Muscle of back (tissue), 11 donors: Measurements from ENCODE around the gene RPS19BP1. TPM values are rescaled to one million over a fixed set of nuclear protein-coding genes. Genes with fewer than 3 reads are reported as not detected.

ENCODE experiments used
- DNase-seq, 3 donors: peaks; one replicate each; pipeline versions ENCODE4 v3.0.0 to v3.0.0-alpha.2; 2013
- polyA plus RNA-seq, 10 donors: library from polyadenylated mRNA; unstranded; fragments of 120-200 nt; gene quantifications; one replicate each; pipeline ENCODE4 v1.2.1, GENCODE V29; 2013; ENCODE audit not compliant: insufficient read length in 10 of 10

Gene RPS19BP1
- polyA plus RNA-seq, 10 donors: 41.0 to 60.0 (median 50.7) TPM

DNA sequence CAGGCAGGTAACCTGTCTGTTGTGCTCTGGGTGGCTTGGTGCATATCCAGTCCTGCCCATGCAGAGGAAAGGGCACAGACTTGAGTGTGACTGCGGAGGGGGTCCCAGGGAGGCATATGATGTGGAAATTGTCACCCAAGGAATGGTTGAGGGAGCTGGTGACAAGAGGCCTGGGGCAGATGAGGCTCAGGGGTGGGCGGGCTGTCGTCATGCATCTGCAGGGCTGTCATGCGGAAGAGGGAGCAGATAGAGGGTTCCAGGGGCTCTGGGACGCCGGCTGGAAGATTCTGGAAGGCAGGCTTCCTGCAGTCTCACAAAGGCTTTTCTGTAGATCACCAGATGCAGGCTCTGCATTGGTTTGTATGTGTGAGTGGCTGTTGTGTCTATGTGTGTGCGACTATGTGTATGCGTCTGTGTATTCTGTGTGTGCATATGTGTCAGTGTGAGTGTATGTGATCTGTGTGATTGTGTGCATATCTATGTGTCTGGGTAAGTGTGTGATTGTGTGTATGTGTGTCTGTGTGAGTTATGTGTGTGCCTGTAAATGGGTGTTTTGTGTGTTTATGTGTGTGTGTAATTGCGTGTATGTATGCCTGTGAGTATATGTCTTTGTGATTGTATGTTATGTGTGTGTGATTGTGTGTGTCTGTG, 30.4 kb upstream of the RPS19BP1 start:
- DNase-seq: no peak

DNA sequence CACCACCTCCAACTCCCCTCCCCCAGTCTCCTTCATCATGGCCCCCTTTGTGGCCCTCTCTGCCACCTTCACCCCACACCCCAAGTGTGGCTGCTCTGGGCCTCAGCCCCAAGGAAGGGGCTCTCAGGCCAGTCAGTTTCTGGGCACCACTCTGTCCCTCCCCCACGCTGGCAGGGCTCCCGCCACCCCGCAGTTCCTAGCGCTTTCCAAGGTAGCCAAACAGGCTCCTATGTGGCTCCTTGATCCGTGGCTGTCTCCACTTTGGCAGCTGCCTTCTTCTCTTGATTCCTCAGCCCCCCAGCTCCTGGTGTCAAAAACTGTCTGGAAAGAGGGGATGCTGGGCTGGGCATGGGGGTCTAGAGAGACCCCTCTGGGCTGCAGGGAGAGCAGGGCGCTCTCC, 27.6 kb upstream of the RPS19BP1 start:
- DNase-seq: no peak

DNA sequence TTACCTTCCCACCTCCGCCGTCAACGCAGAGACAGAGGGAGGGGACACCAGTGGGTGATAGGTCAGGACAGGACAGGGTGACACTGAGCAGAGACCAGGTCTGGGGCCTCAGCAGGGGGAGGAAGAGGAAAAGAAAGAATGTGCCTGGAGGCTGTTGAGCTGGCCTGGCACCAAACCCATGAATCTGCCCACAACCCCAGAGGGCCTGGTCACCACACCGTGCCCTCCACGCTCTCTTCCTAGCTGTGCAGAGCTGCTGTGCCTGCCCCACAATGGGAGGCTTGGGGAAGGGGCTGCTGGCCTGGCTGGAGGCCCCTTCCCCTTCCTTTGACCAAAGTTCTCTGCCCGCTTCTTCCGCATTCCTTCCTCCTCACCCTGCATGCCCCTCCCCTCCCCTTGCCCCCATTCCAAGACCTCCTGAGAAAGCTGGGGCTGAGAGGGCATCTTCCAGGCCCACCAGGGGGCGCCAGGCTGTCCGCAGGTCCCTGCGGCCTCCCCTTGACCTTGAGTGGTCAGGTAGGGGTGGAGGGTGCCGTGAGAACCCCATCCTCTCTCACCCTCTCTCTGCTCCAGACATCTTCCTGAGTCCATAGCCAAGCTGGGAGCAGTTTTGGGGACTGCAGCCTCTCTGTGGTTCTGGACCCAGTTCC, 27.0 kb upstream of the RPS19BP1 start:
- DNase-seq: no peak

DNA sequence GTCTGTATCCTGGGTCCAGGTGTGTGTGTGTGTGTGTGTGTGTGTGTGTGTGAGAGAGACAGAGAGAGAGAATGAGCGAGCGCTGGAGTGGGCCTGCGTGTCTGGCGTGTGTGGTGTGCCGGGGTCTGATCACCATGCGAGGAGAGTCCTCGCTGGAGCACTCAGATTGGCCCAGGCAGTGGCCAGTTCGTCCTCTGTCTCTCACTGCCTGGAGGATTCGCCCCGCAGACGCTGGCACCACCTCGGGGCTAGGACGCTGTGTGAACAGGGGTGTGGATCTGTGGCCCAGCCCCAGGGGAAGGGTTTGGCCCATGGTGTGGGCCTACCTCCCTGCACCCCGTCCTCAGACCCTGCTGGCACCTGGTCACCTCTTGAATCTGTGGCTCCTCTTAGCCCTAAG, 26.4 kb upstream of the RPS19BP1 start:
- DNase-seq: no peak

DNA sequence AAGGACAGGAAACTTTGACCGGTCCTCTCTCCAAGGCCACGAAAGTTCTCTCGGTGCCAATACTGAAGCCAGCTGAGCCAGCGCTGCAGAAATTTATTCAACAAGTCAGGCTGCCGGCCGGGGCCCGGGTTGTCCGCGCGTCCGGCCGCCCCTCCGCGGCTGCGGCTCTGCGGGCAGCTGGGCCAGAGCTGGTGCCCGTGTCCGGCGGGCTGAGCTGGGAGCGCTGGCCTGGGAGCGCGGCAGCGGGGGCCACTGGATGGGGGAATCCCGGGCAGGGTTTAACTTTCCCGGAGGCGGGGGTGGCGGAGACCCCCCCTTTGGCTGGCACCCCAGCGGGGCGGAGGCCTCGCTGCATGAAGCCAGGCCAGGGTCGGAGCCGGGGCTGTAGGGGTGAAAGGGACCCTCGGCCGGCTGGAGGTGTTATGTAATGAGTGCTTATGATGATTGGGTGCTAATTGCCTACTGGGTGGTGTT, 25.7 kb upstream of the RPS19BP1 start:
- DNase-seq: peak in 1 of 3 donors; percentile 23

DNA sequence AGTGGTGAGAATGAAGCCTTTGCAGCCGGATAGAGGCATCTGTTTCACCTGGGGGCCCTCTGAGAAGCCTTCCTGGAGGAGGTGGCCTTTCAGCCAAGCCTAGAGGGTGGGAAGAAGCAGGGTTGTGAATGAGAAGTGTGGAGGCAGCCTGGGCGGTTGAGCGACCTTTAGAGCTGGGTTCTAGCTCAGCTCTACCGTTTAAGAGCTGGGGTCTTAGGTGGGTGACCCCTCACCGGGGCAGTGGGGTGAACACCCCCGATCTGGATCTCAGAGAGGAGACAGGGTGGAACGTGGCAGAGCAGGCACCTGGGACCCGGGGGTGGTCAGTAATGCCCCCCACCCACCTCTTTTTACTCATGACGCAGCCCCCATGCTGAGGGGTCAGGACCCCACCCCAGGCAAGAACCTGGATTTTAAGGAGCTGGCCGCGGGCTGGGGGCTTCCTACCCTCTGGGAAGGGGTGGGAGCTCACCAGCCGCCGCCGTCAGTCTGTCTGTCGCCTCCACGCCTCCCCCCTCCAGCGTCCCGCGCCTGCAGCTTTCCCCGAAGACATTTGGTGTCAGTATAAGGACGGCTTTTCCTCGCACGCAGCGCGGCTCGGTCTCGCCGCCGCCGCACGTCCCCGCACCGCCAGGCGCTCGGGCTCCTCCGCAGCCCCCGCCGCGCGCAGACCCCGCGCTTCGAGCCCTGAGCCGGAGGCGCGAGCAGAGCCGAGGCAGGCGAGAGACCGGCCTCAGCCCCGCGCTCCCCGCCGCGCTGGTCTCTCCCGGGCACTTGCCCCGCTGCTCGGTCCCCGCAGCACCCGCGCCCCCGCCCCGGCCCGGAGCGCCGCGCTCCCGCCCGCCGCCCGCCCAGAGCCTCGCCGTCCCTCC, 24.7 kb upstream of the RPS19BP1 start:
- peak in 1 of 3 donors; percentile 44 for DNase-seq

DNA sequence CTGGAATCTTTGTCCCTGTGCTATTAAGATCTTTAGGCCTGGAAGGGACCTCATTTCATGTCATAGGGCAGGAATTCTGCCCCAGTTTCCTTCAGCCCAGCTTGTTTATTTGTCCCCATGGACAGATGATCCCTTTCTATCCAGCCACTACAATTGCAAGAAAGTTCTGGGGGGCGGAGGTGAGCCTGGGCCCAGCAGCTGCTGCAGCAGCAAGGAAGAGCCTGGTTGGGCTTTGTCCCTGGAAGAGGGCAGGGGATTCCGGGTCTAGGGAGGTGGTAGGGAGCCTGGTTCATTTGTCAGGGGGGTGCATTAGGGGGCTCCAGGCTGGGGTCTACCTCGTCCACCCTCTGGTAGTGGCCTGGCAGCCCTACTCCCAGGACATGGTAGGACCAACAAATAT, 21.6 kb upstream of the RPS19BP1 start:
- DNase-seq: peak in 1 of 3 donors; percentile 55

DNA sequence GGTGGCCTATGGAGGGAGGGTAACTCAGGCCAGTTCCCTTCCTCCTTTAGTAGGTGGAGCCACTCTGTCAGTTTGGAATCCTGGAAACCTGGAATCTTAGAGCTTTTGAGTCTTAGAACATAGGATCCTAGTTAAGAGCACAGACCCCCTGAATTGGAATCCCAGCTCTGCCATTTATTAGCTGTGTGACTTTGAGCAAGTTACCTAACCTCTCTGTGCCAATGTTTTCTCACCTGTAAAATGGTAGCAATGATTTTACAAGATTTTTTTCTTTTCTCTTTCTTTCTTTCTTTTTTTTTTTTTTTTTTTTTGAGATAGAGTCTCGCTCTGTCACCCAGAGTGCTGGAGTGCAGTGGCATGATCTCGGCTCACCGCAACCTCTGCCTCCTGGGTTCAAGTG, 20.9 kb upstream of the RPS19BP1 start:
- no peak for DNase-seq

DNA sequence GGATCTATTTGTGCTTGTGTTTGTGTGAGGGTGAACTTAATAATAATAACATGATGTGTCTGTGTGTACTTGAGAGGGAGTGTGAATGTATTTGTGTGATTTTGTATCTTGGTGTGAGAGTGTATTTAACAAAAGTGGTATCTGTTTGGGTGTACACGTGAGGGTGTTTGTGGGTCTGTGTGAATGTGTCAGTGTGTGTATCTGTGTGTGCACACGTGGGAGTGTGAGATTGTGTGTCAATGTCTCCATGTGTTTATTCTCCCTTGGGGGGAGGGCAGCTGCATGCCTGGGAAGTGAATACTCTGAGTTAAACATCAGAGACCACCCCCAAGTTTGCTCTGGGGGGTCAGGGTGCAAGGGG, 15.0 kb upstream of the RPS19BP1 start:
- no peak for DNase-seq

DNA sequence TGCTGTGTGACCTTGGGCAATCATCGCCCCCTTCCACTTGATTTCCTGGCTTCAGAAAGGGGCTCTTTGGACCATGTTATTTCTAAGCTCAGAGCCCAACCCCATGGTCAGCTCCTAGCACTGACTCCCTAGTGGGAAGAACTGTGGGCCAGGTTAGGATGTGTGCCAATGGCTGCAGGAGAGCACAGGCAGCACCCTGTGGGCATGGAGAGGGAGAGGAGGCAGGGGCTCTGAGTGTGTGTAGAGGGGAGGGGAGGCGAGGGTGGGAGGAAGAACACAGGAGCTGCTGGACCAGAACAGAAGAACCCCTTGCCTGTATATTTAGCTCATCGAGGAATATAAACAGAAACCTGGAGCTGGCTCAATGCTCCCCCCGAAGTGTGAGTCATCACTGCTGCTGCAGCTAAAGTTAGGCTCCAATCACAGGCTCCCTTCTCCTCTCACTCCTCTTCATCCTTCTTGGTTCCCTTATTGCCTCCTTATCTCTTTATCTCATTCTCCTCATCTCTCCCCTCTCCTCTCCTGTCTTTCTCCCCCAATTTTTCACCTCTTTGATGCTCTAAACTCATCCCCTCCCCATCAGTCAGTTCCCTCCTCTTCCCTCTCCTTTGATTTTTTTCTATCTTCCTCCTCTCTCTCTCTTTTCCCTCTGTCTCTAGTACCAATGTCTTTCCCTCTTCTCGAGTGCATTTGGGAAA, 14.5 kb upstream of the RPS19BP1 start:
- no peak for DNase-seq

DNA sequence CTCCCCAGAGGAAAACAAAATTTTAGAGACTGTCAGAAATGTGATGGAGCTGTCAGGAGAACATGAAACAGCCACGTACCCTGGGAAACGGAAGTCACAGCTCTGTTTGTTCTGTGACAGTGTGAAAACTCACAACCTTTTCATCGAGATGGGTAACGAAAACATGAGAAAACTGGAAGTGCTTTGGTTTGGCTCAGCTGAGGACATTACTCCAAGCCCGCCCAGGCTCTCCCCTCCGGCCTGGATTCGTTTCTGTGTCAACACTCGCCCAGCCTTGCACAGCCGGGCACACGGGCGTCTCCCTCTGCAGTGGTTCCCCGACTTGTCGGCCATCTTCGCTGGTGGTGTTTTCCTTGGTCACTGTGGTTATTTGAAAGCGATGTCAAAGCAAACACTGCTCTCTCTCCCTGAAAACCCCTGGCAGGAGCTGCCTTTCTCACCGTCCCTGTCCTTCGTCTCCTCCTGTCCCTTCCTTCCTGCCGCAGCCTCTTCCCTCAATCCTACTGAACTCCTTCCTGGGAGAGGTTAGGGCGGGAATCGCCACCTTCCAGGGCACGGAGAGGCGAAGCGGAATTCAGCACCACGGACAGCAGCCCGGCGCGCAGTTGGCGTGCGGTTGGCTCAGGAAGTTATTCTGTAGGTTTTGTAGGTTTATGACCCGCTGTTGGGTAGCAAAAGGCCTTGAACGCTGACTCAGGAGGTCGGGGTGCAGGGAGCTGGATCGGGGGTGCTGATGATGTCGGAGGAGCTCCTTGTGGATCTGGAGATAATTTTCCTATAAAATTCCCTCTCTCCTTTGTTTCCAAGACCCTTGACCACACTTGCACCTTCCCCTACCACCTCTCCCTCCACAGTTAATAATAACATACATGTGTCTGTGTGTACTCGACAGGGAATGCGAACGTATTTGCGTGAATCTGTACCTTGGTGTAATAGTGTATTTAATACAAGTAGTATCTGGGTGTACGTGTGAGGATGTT, 13.1 kb upstream of the RPS19BP1 start:
- peak in 2 of 3 donors; percentile 70 to 78 for DNase-seq

DNA sequence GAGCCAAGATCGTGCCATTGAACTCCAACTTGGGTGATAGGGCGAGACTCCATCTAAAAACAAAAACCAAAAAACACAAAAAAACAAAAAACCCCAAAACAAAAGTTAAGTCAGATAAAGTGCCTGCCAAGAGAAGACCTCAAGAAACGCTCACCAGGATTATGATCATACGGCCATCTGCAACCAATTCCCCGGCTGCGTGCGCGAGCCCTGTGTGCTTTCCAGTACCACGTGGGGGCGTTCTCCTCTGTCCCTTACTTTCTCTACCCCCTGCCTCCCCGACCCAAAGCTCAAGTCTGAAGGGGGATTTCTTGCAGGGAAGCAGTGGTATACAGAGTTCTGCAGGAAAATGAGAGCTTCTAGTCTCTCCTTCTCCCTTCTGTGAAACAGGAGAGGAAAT, 10.5 kb upstream of the RPS19BP1 start:
- DNase-seq: no peak

DNA sequence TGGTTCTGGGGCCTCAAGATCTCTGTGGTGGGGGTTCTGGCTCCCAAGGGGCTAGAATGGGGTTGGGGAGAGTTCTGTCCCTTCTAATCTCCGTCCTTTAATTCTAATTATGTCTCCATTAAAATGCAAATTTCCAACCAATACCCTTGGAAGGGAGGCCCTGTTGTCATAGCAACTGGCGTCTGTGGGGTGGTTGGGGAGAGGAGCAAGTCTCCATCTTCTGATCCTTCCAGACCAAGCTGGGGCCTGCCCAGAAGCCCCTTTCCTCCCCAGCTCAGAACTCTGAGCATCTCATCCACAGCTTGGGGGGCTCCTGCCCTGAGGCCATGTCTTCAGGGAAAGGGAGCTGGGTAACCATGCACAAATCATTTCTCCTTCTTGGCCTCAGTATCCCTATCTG, 5.4 kb upstream of the RPS19BP1 start:
- no peak for DNase-seq

DNA sequence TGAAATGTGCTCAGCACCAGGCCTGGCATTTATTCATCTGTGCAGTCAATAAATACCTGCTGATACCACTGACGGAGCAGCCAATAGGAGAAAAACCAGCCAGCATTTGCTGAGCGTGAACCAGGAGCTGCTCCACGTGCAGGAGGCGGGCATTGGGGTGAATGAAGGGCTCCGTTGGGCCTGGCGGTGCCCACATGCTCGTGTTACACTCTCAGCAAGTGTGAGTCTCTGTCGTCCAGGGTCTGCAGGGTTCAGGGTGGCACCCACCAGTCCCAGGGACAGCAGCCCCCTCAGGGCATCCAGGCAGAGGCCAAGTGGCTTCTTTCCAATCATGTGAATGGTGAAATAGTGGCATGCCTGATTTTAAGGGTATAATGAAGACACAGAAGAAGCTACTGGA, 4.2 kb upstream of the RPS19BP1 start:
- no peak for DNase-seq

DNA sequence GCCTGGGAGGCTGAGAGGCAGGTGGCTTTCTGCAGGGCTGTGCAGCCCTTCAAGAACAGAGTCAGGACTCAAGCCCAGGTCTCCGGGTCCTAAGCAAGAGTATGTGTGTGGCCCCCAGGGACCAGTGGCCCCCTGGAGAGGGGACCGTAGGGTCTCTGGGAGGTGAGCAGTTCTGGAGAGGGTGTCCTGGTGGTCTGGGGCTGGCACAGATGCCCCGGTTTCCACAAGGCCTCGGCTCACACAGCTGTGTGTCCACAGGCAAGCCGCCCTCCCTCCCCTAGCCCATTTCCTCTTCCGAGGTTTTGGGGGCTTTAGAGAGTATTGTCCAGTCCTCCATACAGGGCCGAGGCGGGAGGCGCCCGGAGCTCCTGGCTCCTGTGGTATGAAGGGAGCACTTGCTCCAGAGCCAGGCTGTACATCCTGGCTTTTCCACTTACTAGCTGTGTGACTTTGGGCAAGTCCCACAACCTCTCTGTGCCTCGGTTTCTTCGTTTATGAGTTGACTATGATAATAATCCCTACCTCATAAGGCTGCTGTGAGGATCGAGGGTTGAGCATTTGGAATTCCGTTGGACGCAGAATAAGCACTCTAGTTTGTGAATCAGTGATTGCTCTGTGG, 3.4 kb upstream of the RPS19BP1 start:
- no peak for DNase-seq

DNA sequence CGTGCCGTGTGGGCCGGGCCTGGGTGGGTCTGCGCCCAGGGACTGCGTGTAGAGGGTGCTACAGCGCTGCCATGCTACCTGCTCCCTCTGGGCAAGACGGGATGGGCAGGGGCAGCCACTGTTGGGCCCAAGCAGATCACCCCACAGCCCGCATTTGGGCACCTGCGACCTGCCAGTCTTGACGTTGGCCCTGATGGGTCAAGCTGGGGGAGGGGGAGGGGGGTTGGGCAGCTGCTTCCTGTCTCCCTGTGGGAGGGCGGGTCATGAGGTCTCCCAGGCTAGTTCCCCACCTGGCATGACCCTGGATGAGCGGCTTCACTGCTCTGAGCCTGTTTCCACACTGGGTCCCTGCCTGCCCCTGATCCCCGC, 2.8 kb upstream of the RPS19BP1 start:
- no peak for DNase-seq

DNA sequence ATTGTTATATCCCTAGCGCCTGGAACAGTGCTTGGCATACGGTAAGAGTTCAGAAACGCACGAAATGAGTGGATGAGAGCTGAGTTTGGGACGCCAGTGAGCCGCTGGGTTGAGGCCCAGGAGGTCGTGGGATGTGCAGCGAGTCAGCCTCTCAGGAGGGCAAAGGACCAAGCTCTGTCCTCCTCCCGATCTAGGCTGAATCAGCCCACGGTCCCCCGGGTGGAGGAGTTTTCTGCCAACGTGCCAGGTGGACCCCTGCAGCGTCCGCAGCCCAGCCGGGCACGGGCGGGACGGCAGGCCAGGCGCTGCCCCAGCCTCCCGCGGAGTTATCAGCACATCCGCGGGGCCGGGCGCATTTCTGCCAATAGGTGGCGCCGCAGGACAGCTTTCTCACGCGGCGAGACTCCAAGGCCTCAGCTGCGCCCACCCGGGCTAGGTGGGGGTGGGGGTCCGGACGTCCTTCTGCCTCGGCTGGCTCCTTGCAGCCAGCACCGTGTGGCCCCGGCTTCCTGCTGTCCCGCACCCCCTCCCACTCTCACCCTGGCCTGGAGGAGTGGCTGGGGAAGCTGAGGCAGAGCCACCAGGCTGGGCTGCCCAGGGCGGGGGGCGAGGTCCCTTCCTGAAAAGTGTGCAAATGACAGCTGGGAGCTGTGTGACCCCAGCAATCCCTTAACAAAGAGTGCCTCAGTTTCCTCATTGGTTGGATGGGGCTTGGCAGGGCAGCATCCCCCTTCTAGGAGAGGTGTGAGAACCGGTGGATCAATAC, 2.2 kb upstream of the RPS19BP1 start:
- peak; percentile 73 to 91 (median 85) for DNase-seq

DNA sequence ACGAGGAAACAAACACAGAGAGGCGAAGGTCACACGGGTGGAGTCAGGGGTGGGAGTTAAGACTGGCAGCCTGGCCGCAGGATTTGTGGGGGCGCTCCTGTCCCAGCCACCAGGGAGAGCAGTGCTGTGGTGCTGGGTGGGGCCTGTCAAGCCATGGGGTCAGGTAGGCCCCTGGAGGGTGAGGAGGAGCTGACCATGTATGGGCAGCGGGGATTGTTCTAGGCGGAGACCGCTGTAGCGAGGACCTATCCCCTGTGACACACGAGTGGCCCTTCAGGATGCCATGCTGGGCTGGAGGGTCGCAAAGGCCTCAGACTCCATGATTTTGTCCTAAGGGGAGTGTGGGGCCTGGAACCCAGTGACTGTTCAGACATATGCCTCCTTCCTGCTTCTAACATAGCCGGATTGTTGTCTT, 1.6 kb upstream of the RPS19BP1 start:
- DNase-seq: no peak

DNA sequence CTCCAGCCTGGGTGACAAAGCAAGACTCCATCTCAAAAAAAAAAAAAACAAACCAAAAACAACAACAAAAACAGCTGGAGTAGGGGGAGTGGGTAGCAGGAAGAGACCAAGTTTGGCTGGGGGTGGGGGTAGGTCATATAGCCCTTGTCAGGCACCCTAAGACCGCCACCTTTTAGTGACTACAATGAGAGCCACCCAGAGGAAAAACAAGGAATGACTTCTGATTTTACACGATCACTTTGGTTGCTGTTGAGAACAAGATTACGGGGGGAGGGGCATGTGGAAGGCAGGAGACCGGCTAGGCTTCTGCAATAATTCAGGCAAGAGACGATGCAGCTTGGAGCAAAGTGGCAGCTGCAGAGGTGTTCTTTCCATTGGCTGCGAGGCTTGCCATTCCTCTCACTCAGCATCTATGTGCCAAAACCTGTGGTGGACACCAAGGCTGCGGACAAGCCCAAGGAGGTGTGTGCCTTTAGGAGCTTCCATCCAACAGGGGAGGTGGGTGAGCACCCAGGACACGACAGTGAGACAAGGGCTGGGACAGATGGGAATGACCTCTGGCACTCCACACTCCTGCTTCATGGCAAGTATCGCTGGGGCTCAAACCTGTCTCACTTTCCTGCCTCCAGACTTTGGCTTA, 1.7 kb downstream of the RPS19BP1 start:
- peak in 1 of 3 donors; percentile 50 for DNase-seq
